ENCODE data around the gene SCARB1.

DNA sequence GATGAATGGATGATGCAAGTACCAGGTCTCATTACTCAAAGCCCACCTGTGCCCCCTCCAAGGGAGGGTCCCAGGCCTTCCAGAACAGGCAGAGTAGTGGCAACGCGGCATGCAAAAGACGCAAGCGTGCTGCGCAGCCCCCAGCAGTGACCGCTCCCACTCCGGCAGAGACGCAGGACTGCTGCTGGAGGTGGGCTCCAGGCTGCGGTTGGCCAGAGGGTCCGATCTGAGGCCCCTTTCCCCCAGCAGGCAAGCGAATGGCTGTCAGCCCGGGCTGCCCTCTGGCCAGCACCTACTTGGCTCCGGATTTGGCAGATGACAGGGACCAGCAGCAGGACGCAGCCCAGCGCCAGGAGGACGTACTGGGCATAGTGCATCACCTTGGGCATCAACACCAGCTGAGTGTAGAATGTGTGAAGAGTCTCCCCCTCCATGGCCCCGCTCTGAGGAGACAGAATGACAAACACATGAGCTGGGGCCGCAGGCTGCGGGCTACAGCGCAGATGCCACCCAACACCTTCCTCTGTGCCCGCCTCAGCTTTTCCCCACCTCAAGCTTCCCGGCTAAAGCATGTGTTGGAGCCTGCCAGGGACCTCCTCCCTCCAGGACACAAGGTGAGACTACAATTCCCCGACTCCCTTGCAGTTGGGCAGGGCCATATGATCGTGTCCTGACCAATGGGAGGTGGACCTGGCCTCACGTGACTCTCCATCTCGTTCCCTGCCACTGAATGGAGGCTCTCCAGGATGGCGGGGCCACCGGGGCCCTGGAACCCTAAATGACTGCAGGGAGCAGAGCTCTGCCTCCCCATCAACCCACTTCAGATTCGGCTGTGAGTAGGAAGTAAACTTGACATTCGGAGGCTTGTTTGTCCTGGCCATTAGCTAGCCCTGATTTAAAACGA, 77.4 kb downstream of the SCARB1 start:
- TF ChIP-seq, protein P1, sequence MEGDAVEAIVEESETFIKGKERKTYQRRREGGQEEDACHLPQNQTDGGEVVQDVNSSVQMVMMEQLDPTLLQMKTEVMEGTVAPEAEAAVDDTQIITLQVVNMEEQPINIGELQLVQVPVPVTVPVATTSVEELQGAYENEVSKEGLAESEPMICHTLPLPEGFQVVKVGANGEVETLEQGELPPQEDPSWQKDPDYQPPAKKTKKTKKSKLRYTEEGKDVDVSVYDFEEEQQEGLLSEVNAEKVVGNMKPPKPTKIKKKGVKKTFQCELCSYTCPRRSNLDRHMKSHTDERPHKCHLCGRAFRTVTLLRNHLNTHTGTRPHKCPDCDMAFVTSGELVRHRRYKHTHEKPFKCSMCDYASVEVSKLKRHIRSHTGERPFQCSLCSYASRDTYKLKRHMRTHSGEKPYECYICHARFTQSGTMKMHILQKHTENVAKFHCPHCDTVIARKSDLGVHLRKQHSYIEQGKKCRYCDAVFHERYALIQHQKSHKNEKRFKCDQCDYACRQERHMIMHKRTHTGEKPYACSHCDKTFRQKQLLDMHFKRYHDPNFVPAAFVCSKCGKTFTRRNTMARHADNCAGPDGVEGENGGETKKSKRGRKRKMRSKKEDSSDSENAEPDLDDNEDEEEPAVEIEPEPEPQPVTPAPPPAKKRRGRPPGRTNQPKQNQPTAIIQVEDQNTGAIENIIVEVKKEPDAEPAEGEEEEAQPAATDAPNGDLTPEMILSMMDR (IDR thresholded peaks at IDR 0.05; ENCODE audit: poor library complexity): no peak
- no peak for TF ChIP-seq EZH2 (IDR thresholded peaks at IDR 0.05; ENCODE audit: borderline replicate concordance)
